GM12878 (cell line): Measurements from ENCODE around the gene ADGRD1. TPM values are rescaled to one million over a fixed set of nuclear protein-coding genes. Genes with fewer than 3 reads are reported as not detected.
A peak's percentile ranks its signal among the peaks of the same experiment; 100 is the strongest.

ENCODE experiments used
- ATAC-seq: fragments of 200-7000 bp; cut with Tn5 transposase; 3 replicates; pipeline ENCODE4 v1.9.1; 2020; ENCODE audit warnings: mild to moderate bottlenecking, moderate library complexity
- BruUV-seq: library from RNA; stranded (reverse); fragments of 400-500 nt; replicated peaks from 2 replicates; lab custom pipeline; 2021; lab: Mats Ljungman, UMichigan
- CTCF ChIA-PET: fragments of 300-600 bp; sonication (Branson Sonifier 250); formaldehyde crosslinking; extraction: SDS; loops from one replicate; lab custom pipeline; 2021; ENCODE audit warnings: inconsistent platforms; lab: Yijun Ruan, JAX
- POLR2A ChIA-PET: fragments of 350-600 bp; formaldehyde crosslinking; extraction: SDS; loops from one replicate; lab custom pipeline; 2021; ENCODE audit warnings: inconsistent platforms; lab: Charles Lee
- RAD21 ChIA-PET: fragments of 300-600 bp; sonication (Branson Sonifier 250); formaldehyde crosslinking; loops from one replicate; lab custom pipeline; 2023; ENCODE audit warnings: antibody characterized with exemption; ENCODE audit not compliant: unreplicated experiment; lab: Charles Lee
- SMC1A ChIA-PET: fragments of 300-600 bp; sonication (Branson Sonifier 250); formaldehyde crosslinking; loops from one replicate; lab custom pipeline; 2023; ENCODE audit not compliant: unreplicated experiment, uncharacterized antibody; lab: Charles Lee
- DNase-seq: peaks from one replicate; pipeline ENCODE4 v3.0.0-alpha.2; 2011; ENCODE audit warnings: low read depth, low spot score
- FAIRE-seq: peaks from 3 replicates; lab custom pipeline; 2011; peaks lifted over from hg19 to GRCh38; lab: Jason Lieb, UNC
- H2AFZ ChIP-seq: 2 replicates; pipeline ENCODE4 v1.6.0; 2011; ENCODE audit warnings: low read depth, low read length, control low read depth; ENCODE audit not compliant: control insufficient read depth
- H3K27ac ChIP-seq: 2 replicates; pipeline ENCODE4 v1.5.1; 2011; ENCODE audit warnings: control low read depth; ENCODE audit not compliant: control insufficient read depth, insufficient read depth
- H3K27me3 ChIP-seq, 2 experiments: replicated peaks in 1 of 2; 2 replicates each; pipeline versions ENCODE4 v1.6.0 to v1.6.1; 2011; ENCODE audit warnings: low read length in 1 of 2; ENCODE audit not compliant: control insufficient read depth in 2 of 2, insufficient read depth in 2 of 2
- H3K36me3 ChIP-seq, 2 experiments: 2 replicates each; pipeline ENCODE4 v1.5.1; 2011; ENCODE audit warnings: low read length in 1 of 2; ENCODE audit not compliant: control insufficient read depth in 2 of 2, insufficient read depth in 2 of 2
- H3K4me1 ChIP-seq: 2 replicates; pipeline ENCODE4 v1.6.1; 2011; ENCODE audit warnings: mild to moderate bottlenecking, low read length, moderate library complexity, mixed read lengths; ENCODE audit not compliant: control insufficient read depth, insufficient read depth
- H3K4me2 ChIP-seq: 2 replicates; pipeline ENCODE4 v1.6.0; 2011; ENCODE audit warnings: control low read depth; ENCODE audit not compliant: control insufficient read depth, insufficient read depth
- H3K4me3 ChIP-seq: fragments of 200-600 bp; sonication (generic); 2 replicates; pipeline ENCODE4 v1.5.1; 2016
- H3K79me2 ChIP-seq: 2 replicates; pipeline ENCODE4 v1.6.0; 2011; ENCODE audit warnings: low read length; ENCODE audit not compliant: control insufficient read depth, insufficient read depth
- H3K9ac ChIP-seq: 2 replicates; pipeline ENCODE4 v1.8.0; 2011; ENCODE audit warnings: low read length, control low read depth, mixed read lengths; ENCODE audit not compliant: control insufficient read depth, insufficient read depth
- H3K9me3 ChIP-seq: replicated peaks from 3 replicates; pipeline ENCODE4 v1.5.1; 2011; ENCODE audit warnings: mild to moderate bottlenecking, low read length; ENCODE audit not compliant: control insufficient read depth, insufficient read depth
- H4K20me1 ChIP-seq: 2 replicates; pipeline ENCODE4 v1.6.0; 2011; ENCODE audit not compliant: control insufficient read depth, insufficient read depth
- CBX5 ChIP-seq: sonication (generic); IDR thresholded peaks from 2 replicates; pipeline ENCODE4 v1.6.1; 2016; ENCODE audit warnings: low read depth, moderate library complexity, mild to moderate bottlenecking, inconsistent platforms
- CEBPB ChIP-seq, 2 experiments: fragments of 150-350 bp in 1 of 2; IDR thresholded peaks; 2 replicates each; pipeline ENCODE4 v1.6.1; 2012 to 2014; ENCODE audit warnings: low read depth in 2 of 2, low read length in 2 of 2, borderline replicate concordance in 1 of 2, inconsistent platforms in 1 of 2
- CHD4 ChIP-seq: fragments of 200-600 bp; sonication (generic); IDR thresholded peaks from 2 replicates; pipeline ENCODE4 v1.6.1; 2016; ENCODE audit warnings: mild to moderate bottlenecking
- CREB1 ChIP-seq: IDR thresholded peaks from 2 replicates; pipeline ENCODE4 v1.6.1; 2012; ENCODE audit warnings: low read depth, mild to moderate bottlenecking, inconsistent platforms
- ESRRA ChIP-seq: IDR thresholded peaks from 2 replicates; pipeline ENCODE4 v1.6.1; 2012; ENCODE audit warnings: mild to moderate bottlenecking, low read length, improper control_type of control experiment
- HDAC6 ChIP-seq: fragments of 200-600 bp; sonication (generic); IDR thresholded peaks from one replicate; pipeline ENCODE4 v1.8.0; 2017; ENCODE audit warnings: antibody characterized with exemption; ENCODE audit not compliant: unreplicated experiment
- MEF2B ChIP-seq: fragments of 450-650 bp; IDR thresholded peaks from 2 replicates; pipeline ENCODE4 v1.6.1; 2018; ENCODE audit warnings: mild to moderate bottlenecking, moderate library complexity; ENCODE audit not compliant: partially characterized antibody, poor library complexity, severe bottlenecking
- NBN ChIP-seq: fragments of 450-650 bp; IDR thresholded peaks from 2 replicates; pipeline ENCODE4 v1.6.1; 2016
- PAX5 ChIP-seq: IDR thresholded peaks from 2 replicates; pipeline ENCODE4 v1.6.1; 2011; ENCODE audit warnings: low read depth, low read length, borderline replicate concordance
- POLR2AphosphoS5 ChIP-seq: IDR thresholded peaks from 2 replicates; pipeline ENCODE4 v1.6.1; 2011; ENCODE audit warnings: mild to moderate bottlenecking, low read length, inconsistent platforms
- REST ChIP-seq: IDR thresholded peaks from 2 replicates; pipeline ENCODE4 v1.6.1; 2012; ENCODE audit warnings: mild to moderate bottlenecking, low read depth, low read length
- SIX5 ChIP-seq: IDR thresholded peaks from 2 replicates; pipeline ENCODE4 v1.6.1; 2011; ENCODE audit warnings: mild to moderate bottlenecking, low read depth, low read length, moderate library complexity; ENCODE audit not compliant: severe bottlenecking
- TAF1 ChIP-seq: IDR thresholded peaks from 2 replicates; pipeline ENCODE4 v1.6.1; 2011; ENCODE audit warnings: mild to moderate bottlenecking, low read depth, low read length, borderline replicate concordance
- ZNF274 ChIP-seq: IDR thresholded peaks from one replicate; pipeline ENCODE4 v1.8.0; 2011; ENCODE audit not compliant: insufficient read length, insufficient read depth
- ZNF592 ChIP-seq: fragments of 450-650 bp; IDR thresholded peaks from 2 replicates; pipeline ENCODE4 v1.6.1; 2017; ENCODE audit warnings: mild to moderate bottlenecking, moderate library complexity
- WGBS: methylation state at CpG from one replicate; pipeline ENCODE4 v1.1.6; 2016; ENCODE audit warnings: low lambda C conversion rate; ENCODE audit not compliant: insufficient replicate concordance, insufficient coverage; ENCODE audit errors: missing lambda C conversion rate; 5-methylcytosine and 5-hydroxymethylcytosine counted together
- in situ Hi-C: fragments of 300-500 bp; cut with MboI; formaldehyde crosslinking; loops from 9 replicates; pipeline ENCODE4 v1.14.3; 2018; ENCODE audit warnings: mixed read lengths
- intact Hi-C: fragments of 100-400 bp; cut with micrococcal nuclease; formaldehyde crosslinking; loops from one replicate; pipeline ENCODE4 v1.14.2; 2022; ENCODE audit not compliant: unreplicated experiment
- polyA plus RNA-seq, 11 experiments: library from polyadenylated mRNA; depleted of rRNA in 4 of 11; unstranded in 6 of 11; stranded (reverse) in 5 of 11; fragments of >200 nt; fragmentation: Nextera tagmentation in 4 of 11; fragmentation: Illumina TruSeq in 1 of 11; extraction: Ambion mirVana in 4 of 11; extraction: Trizol in 1 of 11; gene quantifications; 1 replicate in 1 of 11; 2 replicates in 10 of 11; pipeline versions ENCODE4 v1.2.1 to v1.2.3, GENCODE V29; 2011 to 2016; ENCODE audit warnings: inconsistent platforms in 2 of 11, missing spikeins in 2 of 11, low read depth in 1 of 11
- total RNA-seq, 4 experiments: library from RNA; depleted of rRNA in 3 of 4; stranded (reverse); fragments of >200 nt in 3 of 4; fragmentation: Illumina TruSeq in 1 of 4; extraction: Trizol in 1 of 4; gene quantifications; 2 replicates each; pipeline versions ENCODE4 v1.2.1 to v1.2.3, GENCODE V29; 2013 to 2021
- TF ChIP-seq, protein P1 (sequence below), 3 experiments: IDR thresholded peaks in 2 of 3; conservative IDR thresholded peaks in 1 of 3; 2 replicates each; pipeline ENCODE4 v1.5.1; 2011; ENCODE audit warnings: low read depth in 3 of 3, low read length in 3 of 3, mild to moderate bottlenecking in 3 of 3, control low read depth in 2 of 3, moderate library complexity in 2 of 3, inconsistent platforms in 1 of 3, mixed read lengths in 1 of 3; ENCODE audit not compliant: control insufficient read depth in 2 of 3, insufficient read depth in 1 of 3; ENCODE audit errors: extremely low read depth in 1 of 3

ADGRD1 gene
- total and polyA plus RNA-seq, 10 of the 15 experiments (the other 5 are each of a cell fraction or from before 2014, with no cell fraction given): 0.15 to 12.7 (median 1.2) TPM

- Histone ChIP-seq H3K9ac (no peak overlapping the region), H2AFZ (no peak overlapping the region), H3K27me3 (no peaks in the 10 kb centered on the region), H3K27ac (no peak overlapping the region), H3K36me3 (no peaks in the 10 kb centered on the region), H3K4me3 (no peak overlapping the region), H3K4me2 (no peak overlapping the region), H3K4me1 (no peaks in the 10 kb centered on the region), H3K79me2 (no peaks in the 10 kb centered on the region), H4K20me1 (no peaks in the 10 kb centered on the region), H3K9me3 (no peaks in the 10 kb centered on the region)
- ATAC-seq (peak; percentile 25; the same call in 1 of the 3 replicates), DNase-seq (no peak), FAIRE-seq (no peak)
- SMC1A ChIA-PET: interaction anchor here (1.6 kb wide), 1 partner anchor 100 kb away, joined by 4 read pairs; no protein-coding TSS in a partner anchor
- in situ Hi-C loops: no loop called here
- RAD21 ChIA-PET: interaction anchor here (1.0 kb wide), 1 partner anchor 81 kb away, joined by 3 read pairs; no protein-coding TSS in a partner anchor
- 59% methylated on average over 5 of the region's 5 CpGs for WGBS
- CTCF ChIA-PET: no interaction called here
- BruUV-seq: no TSS peak
- POLR2A ChIA-PET: no interaction called here
- intact Hi-C loops: no loop called here
- TF ChIP-seq CREB1: no peak
- TF ChIP-seq CHD4: no peak
- no peak for TF ChIP-seq TAF1
- TF ChIP-seq MEF2B: no peak
- TF ChIP-seq CEBPB (IDR thresholded peaks at IDR 0.05; ENCODE audit: borderline replicate concordance in 1 of 2, low read depth in 2 of 2, low read length in 2 of 2): no peak
- TF ChIP-seq, protein P1, sequence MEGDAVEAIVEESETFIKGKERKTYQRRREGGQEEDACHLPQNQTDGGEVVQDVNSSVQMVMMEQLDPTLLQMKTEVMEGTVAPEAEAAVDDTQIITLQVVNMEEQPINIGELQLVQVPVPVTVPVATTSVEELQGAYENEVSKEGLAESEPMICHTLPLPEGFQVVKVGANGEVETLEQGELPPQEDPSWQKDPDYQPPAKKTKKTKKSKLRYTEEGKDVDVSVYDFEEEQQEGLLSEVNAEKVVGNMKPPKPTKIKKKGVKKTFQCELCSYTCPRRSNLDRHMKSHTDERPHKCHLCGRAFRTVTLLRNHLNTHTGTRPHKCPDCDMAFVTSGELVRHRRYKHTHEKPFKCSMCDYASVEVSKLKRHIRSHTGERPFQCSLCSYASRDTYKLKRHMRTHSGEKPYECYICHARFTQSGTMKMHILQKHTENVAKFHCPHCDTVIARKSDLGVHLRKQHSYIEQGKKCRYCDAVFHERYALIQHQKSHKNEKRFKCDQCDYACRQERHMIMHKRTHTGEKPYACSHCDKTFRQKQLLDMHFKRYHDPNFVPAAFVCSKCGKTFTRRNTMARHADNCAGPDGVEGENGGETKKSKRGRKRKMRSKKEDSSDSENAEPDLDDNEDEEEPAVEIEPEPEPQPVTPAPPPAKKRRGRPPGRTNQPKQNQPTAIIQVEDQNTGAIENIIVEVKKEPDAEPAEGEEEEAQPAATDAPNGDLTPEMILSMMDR (IDR thresholded peaks at IDR 0.05 in 2 of 3, conservative IDR thresholded peaks at IDR 0.05 in 1 of 3; ENCODE audit: control insufficient read depth in 2 of 3, extremely low read depth in 1 of 3, insufficient read depth in 1 of 3, low read depth in 3 of 3, low read length in 3 of 3): no peak
- TF ChIP-seq PAX5: no peak
- TF ChIP-seq HDAC6: no peak
- no peak for TF ChIP-seq ZNF592
- no peak for TF ChIP-seq ZNF274
- no peak for TF ChIP-seq POLR2AphosphoS5
- no peak for TF ChIP-seq SIX5
- no peak for TF ChIP-seq NBN
- TF ChIP-seq REST: no peak
- no peak for TF ChIP-seq ESRRA
- TF ChIP-seq CBX5: no peak
Observed at GRCh38 chr12:131052929-131053328, 99.2 kb downstream of the ADGRD1 start.
